Right lobe of liver (tissue), 6 donors: Measurements from ENCODE around the gene CREB5. TPM values are rescaled to one million over a fixed set of nuclear protein-coding genes. Genes with fewer than 3 reads are reported as not detected.

Source experiments
- ATAC-seq, 4 donors: fragments of 200-7000 bp; cut with Tn5 transposase; one replicate each; pipeline ENCODE4 v1.9.1; 2020; ENCODE audit warnings: mild to moderate bottlenecking in 4 of 4, moderate library complexity in 4 of 4
- DNase-seq, 3 donors: peaks; one replicate each; pipeline ENCODE4 v3.0.0-alpha.2; 2020
- H3K27ac ChIP-seq, 3 donors: fragments of 200-600 bp; one replicate each; pipeline ENCODE4 v1.8.0; 2022
- H3K27me3 ChIP-seq, 2 donors: fragments of 200-600 bp; one replicate each; pipeline ENCODE4 v1.8.0; 2022
- H3K36me3 ChIP-seq, 4 donors: fragments of 200-600 bp; sonication (generic) in 1 of 4; one replicate each; pipeline versions ENCODE4 v1.5.1 to v1.8.0; 2017 to 2022; ENCODE audit warnings: control low read depth in 1 of 4
- H3K4me1 ChIP-seq, 4 donors: fragments of 200-600 bp; sonication (generic) in 1 of 4; one replicate each; pipeline versions ENCODE4 v1.5.1 to v1.8.0; 2017 to 2022; ENCODE audit warnings: control low read depth in 1 of 4
- H3K4me3 ChIP-seq, 3 donors: fragments of 200-600 bp; one replicate each; pipeline ENCODE4 v1.8.0; 2022
- H3K9me3 ChIP-seq, 4 donors: fragments of 200-600 bp; sonication (generic) in 1 of 4; one replicate each; pipeline versions ENCODE4 v1.5.1 to v1.8.0; 2017 to 2022; ENCODE audit warnings: control low read depth in 1 of 4
- CTCF ChIP-seq, 4 donors: fragments of 200-600 bp in 3 of 4; fragments of 450-650 bp in 1 of 4; IDR thresholded peaks; one replicate each; pipeline versions ENCODE4 v1.5.1 to v1.8.0; 2016 to 2022; ENCODE audit warnings: antibody characterized with exemption in 4 of 4, mild to moderate bottlenecking in 2 of 4
- POLR2A ChIP-seq: fragments of 450-650 bp; IDR thresholded peaks from one replicate; pipeline ENCODE4 v1.6.1; 2017; ENCODE audit warnings: antibody characterized with exemption, mild to moderate bottlenecking
- WGBS: methylation state at CpG from one replicate; pipeline ENCODE4 v1.1.6; 2018; ENCODE audit warnings: low coverage, low lambda C conversion rate; ENCODE audit not compliant: insufficient coverage; ENCODE audit errors: missing lambda C conversion rate; 5-methylcytosine and 5-hydroxymethylcytosine counted together
- intact Hi-C, 2 donors: fragments of 100-400 bp; cut with DNase I; formaldehyde crosslinking; loops; one replicate each; pipeline versions ENCODE4 v1.11.2 to v1.14.1; 2022
- total RNA-seq, 6 experiments: library from RNA; depleted of rRNA in 2 of 6; stranded (reverse); fragments of >200 nt in 2 of 6; fragmentation: NEBNext Ultra II Directional in 3 of 6; extraction: Animal tissue kit (Norgen Biotek cat#: 25700) in 3 of 6; gene quantifications; one replicate each; pipeline versions ENCODE4 v1.1.0 to v1.2.4, GENCODE V29; 2016 to 2023
- donor health status: DM: no; HTN: yes; CAD: no.
- donor health status: DM: no; HTN: no; CAD: no.
- donor health status: DM: no; HTN: no; CAD: no.
- donor health status: DM: no; HTN: yes; CAD: no.
- donor health status: DM: no; HTN: yes; CAD: no.

Gene CREB5
- total RNA-seq, 6 experiments from 2014 or later = 0.48 to 6.3 (median 1.4) TPM

- TF ChIP-seq CTCF (IDR thresholded peaks at IDR 0.05) = no peak
- no peak for TF ChIP-seq POLR2A
- intact Hi-C loops = no loop called here
- no peak for DNase-seq
Observed at GRCh38 chr7:28533731-28534531, 121.6 kb downstream of the CREB5 start.

GRCh38 chr7:28536259-28536658, 123.9 kb downstream of the CREB5 start:
- Histone ChIP-seq H3K27me3 (no peaks in the 10 kb centered on the region), H3K4me1 (no peaks in the 10 kb centered on the region), H3K27ac (no peak overlapping the region), H3K4me3 (no peak overlapping the region), H3K9me3 (no peaks in the 10 kb centered on the region), H3K36me3 (no peaks in the 10 kb centered on the region)
- WGBS = 41% methylated on average over 7 of the region's 7 CpGs
- ATAC-seq (peak in 3 of 4 donors; percentile 22 to 41 (median 25)), DNase-seq (no peak)
- no peak for TF ChIP-seq POLR2A
- peak in 1 of 4 donors; percentile 11 for TF ChIP-seq CTCF (IDR thresholded peaks at IDR 0.05)
- intact Hi-C loops = no loop called here

More at GRCh38 chr7:28533731-28534531, 121.6 kb downstream of the CREB5 start:
- Histone ChIP-seq H3K27me3 (no peaks in the 10 kb centered on the region), H3K4me1 (no peaks in the 10 kb centered on the region), H3K36me3 (no peaks in the 10 kb centered on the region), H3K9me3 (no peaks in the 10 kb centered on the region), H3K4me3 (no peak overlapping the region), H3K27ac (no peak overlapping the region)
- ATAC-seq = no peak
- 34% methylated on average over 6 of the region's 6 CpGs for WGBS

- no peak for DNase-seq
- no peaks in the 10 kb centered on the region for H3K9me3 ChIP-seq
- WGBS = 72% methylated on average over 3 of the region's 3 CpGs
Observed at GRCh38 chr7:28539289-28539981, 127.1 kb downstream of the CREB5 start.

GRCh38 chr7:28542410-28542809, 130.1 kb downstream of the CREB5 start:
- Histone ChIP-seq H3K4me3 (no peak overlapping the region), H3K9me3 (no peaks in the 10 kb centered on the region), H3K4me1 (no peaks in the 10 kb centered on the region), H3K27ac (no peak overlapping the region), H3K27me3 (no peaks in the 10 kb centered on the region), H3K36me3 (no peaks in the 10 kb centered on the region)
- intact Hi-C loops = no loop called here
- WGBS = 40% methylated on average over 2 of the region's 3 CpGs
- no peak for DNase-seq
- no peak for ATAC-seq
- TF ChIP-seq POLR2A (no peak), CTCF (IDR thresholded peaks at IDR 0.05) (no peak)

More at GRCh38 chr7:28539289-28539981, 127.1 kb downstream of the CREB5 start:
- intact Hi-C loops = no loop called here
- H3K36me3 ChIP-seq = no peaks in the 10 kb centered on the region
- ATAC-seq = no peak
- no peak overlapping the region for H3K27ac ChIP-seq
- no peak overlapping the region for H3K4me3 ChIP-seq
- H3K27me3 ChIP-seq = no peaks in the 10 kb centered on the region
- no peaks in the 10 kb centered on the region for H3K4me1 ChIP-seq
- TF ChIP-seq POLR2A (no peak), CTCF (IDR thresholded peaks at IDR 0.05) (no peak)
